Measurements from ENCODE around the gene NRK.
"Not testable (repeated sequence)": the region's sequence is repeated elsewhere in the genome, so short reads cannot be mapped to it uniquely, and the experiment has no call there.

The NRK gene

GRCh38 chrX:105820247-105820646 lies 2.1 kb upstream of the NRK start:
- no peak for FAIRE-seq
- TF ChIP-seq, protein P1, sequence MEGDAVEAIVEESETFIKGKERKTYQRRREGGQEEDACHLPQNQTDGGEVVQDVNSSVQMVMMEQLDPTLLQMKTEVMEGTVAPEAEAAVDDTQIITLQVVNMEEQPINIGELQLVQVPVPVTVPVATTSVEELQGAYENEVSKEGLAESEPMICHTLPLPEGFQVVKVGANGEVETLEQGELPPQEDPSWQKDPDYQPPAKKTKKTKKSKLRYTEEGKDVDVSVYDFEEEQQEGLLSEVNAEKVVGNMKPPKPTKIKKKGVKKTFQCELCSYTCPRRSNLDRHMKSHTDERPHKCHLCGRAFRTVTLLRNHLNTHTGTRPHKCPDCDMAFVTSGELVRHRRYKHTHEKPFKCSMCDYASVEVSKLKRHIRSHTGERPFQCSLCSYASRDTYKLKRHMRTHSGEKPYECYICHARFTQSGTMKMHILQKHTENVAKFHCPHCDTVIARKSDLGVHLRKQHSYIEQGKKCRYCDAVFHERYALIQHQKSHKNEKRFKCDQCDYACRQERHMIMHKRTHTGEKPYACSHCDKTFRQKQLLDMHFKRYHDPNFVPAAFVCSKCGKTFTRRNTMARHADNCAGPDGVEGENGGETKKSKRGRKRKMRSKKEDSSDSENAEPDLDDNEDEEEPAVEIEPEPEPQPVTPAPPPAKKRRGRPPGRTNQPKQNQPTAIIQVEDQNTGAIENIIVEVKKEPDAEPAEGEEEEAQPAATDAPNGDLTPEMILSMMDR (IDR thresholded peaks at IDR 0.05; ENCODE audit: insufficient read depth, missing control alignments): no peak
- DNase-seq (ENCODE audit: insufficient read length, low spot score): no peak

- DNase-seq (ENCODE audit: insufficient read length, low spot score) (no peak), FAIRE-seq (no peak)
- TF ChIP-seq, protein P1 (IDR thresholded peaks at IDR 0.05; ENCODE audit: insufficient read depth, missing control alignments): no peak
Measured at GRCh38 chrX:105821471-105822121, 743 bp upstream of the NRK start.

DNA sequence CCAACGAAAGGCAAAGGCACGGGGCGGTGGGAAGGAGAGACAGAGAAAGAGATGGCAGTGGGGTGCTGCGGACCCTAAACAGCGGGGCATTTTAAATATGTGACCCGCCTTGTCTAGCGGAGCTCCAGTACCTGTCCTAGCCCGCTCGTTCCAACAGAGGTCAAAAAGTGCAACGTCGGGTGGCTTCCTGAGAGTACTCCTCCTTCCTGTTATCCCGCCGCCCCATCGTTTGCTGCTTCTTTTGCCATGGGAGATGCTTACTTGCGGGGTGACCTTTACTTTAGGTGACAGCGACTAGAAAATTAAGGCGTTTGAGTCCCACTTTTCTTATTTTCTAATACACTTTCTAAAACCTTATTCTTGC lies 735 bp downstream of the NRK start:
- FAIRE-seq (no peak), DNase-seq (ENCODE audit: insufficient read length, low spot score) (no peak)
- TF ChIP-seq, protein P1 (IDR thresholded peaks at IDR 0.05; ENCODE audit: insufficient read depth, missing control alignments): no peak

GRCh38 chrX:105829011-105829410 lies 6.7 kb downstream of the NRK start:
- TF ChIP-seq, protein P1 (IDR thresholded peaks at IDR 0.05; ENCODE audit: insufficient read depth, missing control alignments): no peak
- DNase-seq (ENCODE audit: insufficient read length, low spot score): no peak
- FAIRE-seq: no peak

DNA sequence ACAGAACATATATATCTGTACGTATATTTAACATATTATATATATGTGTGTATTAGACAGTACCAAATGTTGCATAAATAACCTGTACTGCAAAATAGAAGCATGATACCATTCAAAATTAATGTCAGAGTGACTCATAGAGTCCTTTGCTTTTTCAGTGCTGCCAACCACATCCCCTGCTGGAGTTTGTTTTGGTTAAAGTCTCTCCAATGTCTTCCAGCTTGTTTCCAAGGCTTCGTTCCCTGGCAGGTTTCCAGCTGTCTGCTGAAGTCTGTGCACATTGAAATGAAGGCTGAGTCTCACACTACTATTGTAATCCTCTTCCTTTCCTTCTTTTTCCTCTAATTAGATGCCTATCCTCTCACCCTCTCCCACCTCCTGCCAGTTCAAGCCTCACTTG lies 14.9 kb downstream of the NRK start:
- TF ChIP-seq, protein P1 (IDR thresholded peaks at IDR 0.05; ENCODE audit: insufficient read depth, missing control alignments): no peak
- FAIRE-seq (no peak), DNase-seq (ENCODE audit: insufficient read length, low spot score) (no peak)

- no peak for DNase-seq (ENCODE audit: insufficient read length, low spot score)
- FAIRE-seq: no peak
- TF ChIP-seq, protein P1 (IDR thresholded peaks at IDR 0.05; ENCODE audit: insufficient read depth, missing control alignments): no peak
Measured at GRCh38 chrX:105845631-105846030, 23.3 kb downstream of the NRK start.

DNA sequence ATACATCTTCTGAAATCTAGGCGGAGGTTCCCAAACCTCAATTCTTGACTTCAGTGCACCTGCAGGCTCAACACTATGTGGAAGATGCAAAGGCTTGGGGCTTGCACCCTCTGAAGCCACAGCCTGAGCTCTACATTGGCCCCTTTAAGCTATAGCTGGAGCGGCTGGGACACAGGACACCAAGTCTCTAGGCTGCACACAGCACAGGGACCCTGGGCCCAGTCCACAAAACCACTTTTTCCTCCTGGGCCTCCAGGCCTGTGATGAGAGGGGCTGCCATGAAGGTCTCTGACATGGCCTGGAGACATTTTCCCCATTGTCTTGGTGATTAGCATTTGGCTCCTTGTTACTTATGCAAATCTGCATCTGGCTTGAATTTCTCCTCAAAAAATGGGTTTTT lies 27.8 kb downstream of the NRK start:
- not testable (repeated sequence) for DNase-seq (ENCODE audit: insufficient read length, low spot score); FAIRE-seq

DNA sequence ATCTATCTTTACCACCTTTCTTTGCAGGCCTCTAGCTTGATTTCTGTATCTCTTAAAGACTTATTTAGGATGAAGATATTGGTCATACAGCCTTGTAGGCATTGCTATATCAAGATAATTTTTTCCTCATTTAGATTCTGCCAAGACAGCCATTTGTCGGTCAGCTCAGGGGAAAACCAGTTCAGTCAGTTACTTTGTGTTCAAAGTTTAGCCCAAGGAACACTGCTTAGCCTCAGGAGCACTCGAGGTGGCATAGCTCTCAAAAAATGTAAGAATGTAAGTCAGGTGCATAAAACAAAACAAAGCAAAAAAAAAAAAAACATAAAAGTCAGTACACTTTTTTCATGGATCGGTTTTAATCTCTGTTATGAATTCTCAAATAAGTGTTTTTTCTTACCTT lies 43.4 kb downstream of the NRK start:
- FAIRE-seq (no peak), DNase-seq (ENCODE audit: insufficient read length, low spot score) (no peak)
- TF ChIP-seq, protein P1 (IDR thresholded peaks at IDR 0.05; ENCODE audit: insufficient read depth, missing control alignments): no peak
